Activated CD4-positive, alpha-beta T cell treated with anti-CD3 and anti-CD28 coated beads, Interleukin-2, amount 50 U/mL, for 24 hours (primary cell): ENCODE measurements around the gene SFXN1.

Experiments
- DNase-seq, 2 donors: peaks; one replicate each; pipeline ENCODE4 v3.0.0-alpha.2; 2020; ENCODE audit warnings: low read depth in 1 of 2, low spot score in 1 of 2

SFXN1 gene

DNA sequence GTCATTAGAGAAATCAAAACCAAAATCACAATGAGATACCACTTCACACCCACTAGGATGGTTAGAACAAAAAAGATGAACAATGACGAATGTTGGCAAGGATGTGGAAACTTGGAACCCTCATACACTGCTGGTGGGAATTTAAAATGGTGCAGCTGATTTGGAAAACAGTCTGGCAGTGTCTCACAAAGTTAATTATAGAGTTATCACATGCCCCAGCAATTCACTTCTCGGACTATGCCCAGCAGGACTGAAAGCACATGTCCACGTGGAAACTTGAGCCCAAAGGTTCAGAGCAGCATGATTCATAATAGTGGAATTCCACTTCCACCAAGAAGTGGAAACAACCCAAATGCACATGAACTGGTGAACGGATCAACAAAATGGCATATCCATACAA is 94.5 kb downstream of the SFXN1 start:
- DNase-seq, result no peak

GRCh38 chr5:175573493-175574269 is 95.3 kb downstream of the SFXN1 start:
- DNase-seq, result no peak

GRCh38 chr5:175575301-175575700 is 96.9 kb downstream of the SFXN1 start:
- no peak for DNase-seq

DNA sequence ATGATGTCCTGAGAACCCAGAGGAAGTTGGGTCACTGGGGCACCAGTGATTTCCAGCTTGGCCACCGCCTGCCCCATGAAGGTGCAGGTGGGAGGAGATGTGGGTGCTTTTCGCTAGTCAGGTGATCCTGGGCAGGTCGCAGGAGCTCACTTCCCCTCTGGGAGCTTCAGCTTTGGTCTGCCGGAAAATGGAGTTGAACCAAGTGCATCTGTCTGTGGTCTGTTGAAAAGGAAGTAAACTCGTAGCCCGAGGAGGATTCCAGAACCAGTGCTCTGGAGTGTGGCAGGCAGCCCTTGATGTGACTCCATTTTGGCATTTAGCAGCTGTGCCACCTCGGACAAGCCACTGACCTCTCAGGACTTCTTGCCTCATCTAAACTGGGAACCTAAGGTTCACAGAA is 97.7 kb downstream of the SFXN1 start:
- no peak for DNase-seq

DNA sequence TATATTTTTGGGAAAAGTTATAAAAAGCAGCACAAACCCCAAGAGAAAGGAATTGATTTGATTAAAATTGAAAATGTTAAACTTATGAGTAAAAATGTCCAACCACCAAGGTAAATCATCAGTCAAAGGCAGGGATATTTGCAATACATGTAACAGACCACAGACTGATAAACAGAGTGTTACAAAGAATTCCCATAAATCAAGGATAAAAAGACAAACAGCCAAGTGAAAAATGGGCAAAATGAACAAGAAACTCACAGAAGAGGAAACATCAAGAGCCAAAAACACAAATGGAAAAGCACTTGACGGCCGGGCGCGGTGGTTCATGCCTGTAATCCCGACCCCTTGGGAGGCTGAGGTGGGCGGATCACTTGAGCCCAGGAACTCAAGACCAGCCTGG is 98.2 kb downstream of the SFXN1 start:
- no peak for DNase-seq
